Neuronal stem cell (in vitro differentiated cells): ENCODE results near the gene TRMT1.

Experiments
- DNase-seq: peaks from one replicate; pipeline ENCODE4 v3.0.0-alpha.2; 2013; ENCODE audit warnings: low spot score
- H2AFZ ChIP-seq: one replicate; pipeline ENCODE4 v1.6.1; 2013; ENCODE audit warnings: mild to moderate bottlenecking, low read length, inconsistent platforms
- H2AK5ac ChIP-seq: 2 replicates; pipeline ENCODE4 v1.6.1; 2013; ENCODE audit warnings: low read depth, mild to moderate bottlenecking, inconsistent platforms, low read length, moderate library complexity, mixed read lengths
- H2BK120ac ChIP-seq: 2 replicates; pipeline ENCODE4 v1.6.1; 2013; ENCODE audit warnings: low read depth, mild to moderate bottlenecking, inconsistent platforms, low read length, moderate library complexity, mixed read lengths
- H2BK12ac ChIP-seq: one replicate; pipeline ENCODE4 v1.6.1; 2013; ENCODE audit warnings: low read length, inconsistent platforms
- H2BK15ac ChIP-seq: 2 replicates; pipeline ENCODE4 v1.6.1; 2013; ENCODE audit warnings: mild to moderate bottlenecking, low read length, inconsistent platforms, mixed read lengths
- H2BK5ac ChIP-seq: one replicate; pipeline ENCODE4 v1.6.1; 2013; ENCODE audit warnings: inconsistent platforms, mild to moderate bottlenecking, low read length, moderate library complexity
- H3K14ac ChIP-seq: one replicate; pipeline ENCODE4 v1.6.1; 2013; ENCODE audit warnings: low read length, inconsistent platforms
- H3K18ac ChIP-seq: 2 replicates; pipeline ENCODE4 v1.6.1; 2013; ENCODE audit warnings: low read length, inconsistent platforms
- H3K23ac ChIP-seq: 2 replicates; pipeline ENCODE4 v1.6.1; 2013; ENCODE audit warnings: low read depth, mild to moderate bottlenecking, mixed read lengths, low read length, inconsistent platforms; ENCODE audit not compliant: poor library complexity
- H3K27ac ChIP-seq: replicated peaks from 3 replicates; pipeline ENCODE4 v1.5.1; 2013; ENCODE audit warnings: low read length, inconsistent platforms
- H3K27me3 ChIP-seq, 3 experiments: 2 replicates each; pipeline ENCODE4 v1.6.1; 2013; ENCODE audit warnings: low read length in 3 of 3, mild to moderate bottlenecking in 2 of 3, inconsistent platforms in 1 of 3, low read depth in 1 of 3, mixed read lengths in 1 of 3, moderate library complexity in 1 of 3; ENCODE audit not compliant: control insufficient read depth in 3 of 3, insufficient read depth in 3 of 3
- H3K36me3 ChIP-seq, 2 donors: replicated peaks in 1 of 2; 2 replicates each; pipeline ENCODE4 v1.6.1; 2013; ENCODE audit warnings: low read length in 2 of 2; ENCODE audit not compliant: control insufficient read depth in 2 of 2, insufficient read depth in 2 of 2
- H3K4ac ChIP-seq: 2 replicates; pipeline ENCODE4 v1.6.1; 2013; ENCODE audit warnings: inconsistent platforms, mild to moderate bottlenecking, low read length, moderate library complexity
- H3K4me1 ChIP-seq, 2 donors: 1 replicate in 1 of 2; 2 replicates in 1 of 2; pipeline ENCODE4 v1.6.1; 2013; ENCODE audit warnings: low read length in 2 of 2, low read depth in 1 of 2; ENCODE audit not compliant: control insufficient read depth in 2 of 2, insufficient read depth in 1 of 2
- H3K4me2 ChIP-seq: one replicate; pipeline ENCODE4 v1.6.1; 2013; ENCODE audit warnings: mild to moderate bottlenecking, low read length, inconsistent platforms; ENCODE audit not compliant: insufficient read depth, poor library complexity, severe bottlenecking
- H3K4me3 ChIP-seq, 2 donors: 2 replicates each; pipeline ENCODE4 v1.5.1; 2013; ENCODE audit warnings: low read length in 2 of 2, mild to moderate bottlenecking in 2 of 2, inconsistent platforms in 1 of 2, moderate library complexity in 1 of 2
- H3K79me1 ChIP-seq: one replicate; pipeline ENCODE4 v1.6.1; 2013; ENCODE audit warnings: low read depth, mild to moderate bottlenecking, inconsistent platforms, low read length, moderate library complexity
- H3K9ac ChIP-seq: one replicate; pipeline ENCODE4 v1.6.1; 2013; ENCODE audit warnings: mild to moderate bottlenecking, low read depth, low read length, inconsistent platforms; ENCODE audit not compliant: poor library complexity
- H3K9me3 ChIP-seq, 2 donors: replicated peaks in 1 of 2; 2 replicates each; pipeline versions ENCODE3 to v1.6.1; 2013; ENCODE audit warnings: low read length in 2 of 2, mild to moderate bottlenecking in 2 of 2, inconsistent platforms in 1 of 2, low read depth in 1 of 2, mixed read lengths in 1 of 2, moderate library complexity in 1 of 2; ENCODE audit not compliant: control insufficient read depth in 2 of 2, insufficient read depth in 1 of 2
- H4K8ac ChIP-seq: one replicate; pipeline ENCODE4 v1.6.1; 2013; ENCODE audit warnings: low read depth, mild to moderate bottlenecking, inconsistent platforms, low read length, moderate library complexity
- H4K91ac ChIP-seq: one replicate; pipeline ENCODE4 v1.6.1; 2013; ENCODE audit warnings: low read length, low read depth, mild to moderate bottlenecking, inconsistent platforms; ENCODE audit not compliant: poor library complexity
- WGBS, 2 donors: extraction: QIAGEN DNeasy Blood & Tissue Kit; methylation state at CpG; one replicate each; pipeline ENCODE4 v1.1.7; 2013; ENCODE audit warnings: missing lambda C conversion rate in 2 of 2, mixed read lengths in 1 of 2; ENCODE audit not compliant: insufficient read length in 2 of 2, insufficient replicate concordance in 1 of 2; ENCODE audit errors: extremely low coverage in 2 of 2; 5-methylcytosine and 5-hydroxymethylcytosine counted together

TRMT1 gene

DNA sequence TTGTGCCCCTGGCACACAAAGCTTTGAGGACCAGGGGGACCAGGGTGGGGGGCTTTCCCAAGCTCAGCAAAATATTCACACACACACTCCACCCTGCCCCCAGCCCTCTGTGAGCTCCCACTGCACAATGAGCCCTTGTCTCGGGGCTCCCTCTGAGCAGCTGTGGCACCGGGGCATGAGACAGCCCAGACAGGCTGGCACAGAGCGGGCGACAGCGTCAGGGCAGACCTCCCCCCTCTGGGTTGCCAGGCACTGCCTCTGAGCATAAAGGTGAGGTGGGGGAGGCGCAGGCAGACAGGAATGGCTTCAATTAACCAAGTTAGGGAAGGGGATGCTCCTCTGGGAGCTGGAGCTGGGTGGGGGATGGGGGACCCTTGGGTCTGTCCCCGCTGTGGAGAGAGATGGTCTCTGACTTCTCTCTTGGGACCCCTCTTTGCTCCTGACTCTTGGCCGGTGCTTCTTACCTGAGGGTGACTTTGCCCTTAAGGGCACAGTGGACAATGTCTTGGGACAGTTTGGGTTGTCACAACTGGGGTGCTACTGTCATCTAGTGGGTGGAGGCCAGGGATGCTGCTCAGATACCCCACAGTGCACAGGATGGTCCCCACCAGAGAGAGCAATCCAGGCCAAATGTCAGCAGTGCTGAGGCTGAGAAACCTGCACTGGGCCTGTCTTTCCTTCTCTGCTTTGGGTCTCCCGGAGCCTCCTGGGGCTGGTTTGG, 44.2 kb downstream of the TRMT1 start:
- no CpG with 5 or more reads among the region's 9 CpGs for WGBS, 2 donors
- no peak for DNase-seq
- H3K4me3 ChIP-seq = no peak overlapping the region
- H3K4me2 ChIP-seq = no peak overlapping the region
- H3K18ac ChIP-seq = peak overlapping the region; percentile 61
- peak overlapping the region; percentile 40 for H3K9ac ChIP-seq
- H3K4ac ChIP-seq = no peak overlapping the region
- no peak overlapping the region for H2BK15ac ChIP-seq
- no peak overlapping the region for H4K91ac ChIP-seq
- H2BK12ac ChIP-seq = no peak overlapping the region
- H3K27ac ChIP-seq = no peak overlapping the region
- no peaks in the 10 kb centered on the region for H3K79me1 ChIP-seq
- peaks cover 0 to 6% of the 10 kb centered on the region in 2 donors for H3K4me1 ChIP-seq
- no peaks in the 10 kb centered on the region for H3K9me3 ChIP-seq
- peaks cover 0 to 96% (median 2%) of the 10 kb centered on the region in 3 experiments for H3K27me3 ChIP-seq
- no peak overlapping the region for H2AFZ ChIP-seq
- peak overlapping the region; percentile 82 for H3K23ac ChIP-seq
- H3K14ac ChIP-seq = no peak overlapping the region
- peak overlapping the region; percentile 25 for H2AK5ac ChIP-seq
- no peak overlapping the region for H2BK120ac ChIP-seq
- no peaks in the 10 kb centered on the region for H3K36me3 ChIP-seq
- H4K8ac ChIP-seq = no peak overlapping the region
- H2BK5ac ChIP-seq = peak overlapping the region; percentile 31

GRCh38 chr19:13071444-13072187, 44.9 kb downstream of the TRMT1 start:
- peak overlapping the region; percentile 31 for H2BK5ac ChIP-seq
- H3K4me3 ChIP-seq = no peak overlapping the region
- no peak overlapping the region for H2BK120ac ChIP-seq
- no peak overlapping the region for H3K27ac ChIP-seq
- no peak overlapping the region for H3K4me2 ChIP-seq
- WGBS, 2 donors = no CpG with 5 or more reads among the region's 9 CpGs
- no peak overlapping the region for H2AFZ ChIP-seq
- H3K4ac ChIP-seq = no peak overlapping the region
- H3K79me1 ChIP-seq = no peaks in the 10 kb centered on the region
- H3K9me3 ChIP-seq = no peaks in the 10 kb centered on the region
- peaks cover 0 to 96% (median 2%) of the 10 kb centered on the region in 3 experiments for H3K27me3 ChIP-seq
- H4K91ac ChIP-seq = no peak overlapping the region
- peak overlapping the region; percentile 59 for H2AK5ac ChIP-seq
- no peak overlapping the region for H3K14ac ChIP-seq
- H3K4me1 ChIP-seq = peaks cover 0 to 3% of the 10 kb centered on the region in 2 donors
- no peak overlapping the region for H4K8ac ChIP-seq
- peak overlapping the region; percentile 82 for H3K23ac ChIP-seq
- H3K18ac ChIP-seq = peak overlapping the region; percentile 77
- H2BK12ac ChIP-seq = no peak overlapping the region
- DNase-seq = no peak
- no peaks in the 10 kb centered on the region for H3K36me3 ChIP-seq
- no peak overlapping the region for H2BK15ac ChIP-seq
- H3K9ac ChIP-seq = peak overlapping the region; percentile 40

DNA sequence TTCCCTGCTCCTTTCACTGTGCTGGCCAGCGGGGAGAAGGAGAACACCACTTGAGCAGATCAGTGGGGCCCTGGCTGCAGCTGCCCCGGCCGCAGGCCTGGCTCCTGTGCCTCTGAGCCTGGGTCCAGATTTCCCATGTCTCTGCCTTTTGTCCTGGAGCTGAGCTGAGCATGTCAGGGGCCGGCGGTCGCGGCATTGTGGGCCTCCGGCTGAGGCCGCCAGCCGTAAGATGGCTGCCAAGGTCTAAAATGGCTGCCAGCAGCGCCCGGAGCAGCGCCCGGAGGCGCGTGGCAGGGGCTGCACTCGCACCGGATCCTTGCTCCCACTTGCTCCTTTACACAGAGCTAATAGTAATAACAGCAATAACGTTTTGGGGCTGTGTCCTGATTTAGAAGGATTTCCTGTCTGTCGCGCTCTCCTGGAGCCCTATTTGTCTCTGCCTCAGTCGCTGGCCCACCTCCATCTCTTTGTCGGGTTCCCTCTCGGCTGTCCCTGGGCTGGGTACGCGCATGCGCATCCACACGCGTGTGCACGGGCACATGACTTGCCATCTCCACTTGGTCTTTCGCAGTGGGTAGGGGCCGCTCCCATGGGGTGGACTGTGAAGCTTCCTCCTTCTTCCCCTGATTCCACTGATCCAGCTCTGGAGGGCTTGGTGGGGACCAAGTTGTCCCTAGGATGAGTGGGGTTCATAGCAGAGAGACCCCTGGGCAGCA, 46.0 kb downstream of the TRMT1 start:
- H3K27me3 ChIP-seq = peaks cover 0 to 96% (median 0%) of the 10 kb centered on the region in 3 experiments
- H3K4me3 ChIP-seq = no peak overlapping the region
- no peak overlapping the region for H3K27ac ChIP-seq
- no peak overlapping the region for H3K9ac ChIP-seq
- no peak overlapping the region for H4K8ac ChIP-seq
- H3K18ac ChIP-seq = peak overlapping the region; percentile 67
- no CpG with 5 or more reads among the region's 32 CpGs for WGBS, 2 donors
- H2BK15ac ChIP-seq = no peak overlapping the region
- peak overlapping the region; percentile 44 for H3K14ac ChIP-seq
- DNase-seq = no peak
- peak overlapping the region; percentile 15 for H2BK5ac ChIP-seq
- no peak overlapping the region for H3K4me2 ChIP-seq
- H2BK120ac ChIP-seq = no peak overlapping the region
- H3K4me1 ChIP-seq = peaks cover 0 to 3% of the 10 kb centered on the region in 2 donors
- peak overlapping the region; percentile 42 for H2AFZ ChIP-seq
- no peaks in the 10 kb centered on the region for H3K9me3 ChIP-seq
- H3K79me1 ChIP-seq = no peaks in the 10 kb centered on the region
- H4K91ac ChIP-seq = peak overlapping the region; percentile 81
- peak overlapping the region; percentile 41 for H3K4ac ChIP-seq
- H2BK12ac ChIP-seq = no peak overlapping the region
- no peaks in the 10 kb centered on the region for H3K36me3 ChIP-seq
- peak overlapping the region; percentile 10 for H3K23ac ChIP-seq
- peak overlapping the region; percentile 96 for H2AK5ac ChIP-seq
